Duodenal mucosa (tissue), 2 donors: ENCODE results near the gene EPHA2.

Experiments
- H3K27ac ChIP-seq: one replicate; pipeline ENCODE4 v1.7.0; 2013; ENCODE audit warnings: low read depth, low read length
- H3K27me3 ChIP-seq, 2 donors: one replicate each; pipeline ENCODE4 v1.7.0; 2013; ENCODE audit warnings: low read length in 2 of 2, control low read depth in 1 of 2; ENCODE audit not compliant: insufficient read depth in 2 of 2, control insufficient read depth in 1 of 2
- H3K36me3 ChIP-seq, 2 donors: one replicate each; pipeline ENCODE4 v1.7.0; 2013; ENCODE audit warnings: low read length in 2 of 2, control low read depth in 1 of 2; ENCODE audit not compliant: insufficient read depth in 2 of 2, control insufficient read depth in 1 of 2
- H3K4me1 ChIP-seq, 2 donors: one replicate each; pipeline ENCODE4 v1.7.0; 2013; ENCODE audit warnings: low read length in 2 of 2, control low read depth in 1 of 2; ENCODE audit not compliant: insufficient read depth in 2 of 2, control insufficient read depth in 1 of 2
- H3K4me3 ChIP-seq, 2 donors: one replicate each; pipeline ENCODE4 v1.7.0; 2013; ENCODE audit warnings: low read length in 2 of 2, low read depth in 1 of 2
- H3K9ac ChIP-seq, 2 donors: one replicate each; pipeline ENCODE4 v1.7.0; 2013; ENCODE audit warnings: low read length in 2 of 2, low read depth in 1 of 2
- H3K9me3 ChIP-seq, 2 donors: one replicate each; pipeline ENCODE4 v1.7.0; 2013; ENCODE audit warnings: low read length in 2 of 2, control low read depth in 1 of 2; ENCODE audit not compliant: control insufficient read depth in 1 of 2

The EPHA2 gene

DNA sequence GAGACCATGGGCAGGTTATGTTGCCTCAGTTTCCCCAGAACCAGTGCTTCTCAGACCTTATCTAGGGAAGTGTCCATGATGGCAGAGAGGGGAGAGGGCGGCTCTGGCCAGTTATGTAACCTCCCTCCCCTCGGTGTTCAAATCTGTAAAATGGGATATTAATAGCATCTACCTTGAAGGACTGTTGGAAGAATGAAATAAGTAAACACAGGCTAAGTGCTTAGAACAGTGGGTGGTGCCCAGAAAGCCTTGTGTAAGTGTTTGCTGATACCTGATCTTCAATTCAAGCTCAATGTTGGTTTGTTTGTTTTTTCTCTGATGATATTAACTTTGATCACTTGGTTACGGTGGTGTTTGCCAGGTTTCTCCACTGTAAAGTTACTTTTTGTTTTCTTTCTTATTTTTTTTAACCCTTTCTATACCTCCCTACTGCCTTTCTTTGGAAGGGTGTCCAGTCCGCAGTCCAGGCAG is 34.9 kb downstream of the EPHA2 start:
- H3K27ac ChIP-seq: no peak overlapping the region
- H3K36me3 ChIP-seq: peaks cover 0 to 9% of the 10 kb centered on the region in 2 donors
- H3K9me3 ChIP-seq: no peaks in the 10 kb centered on the region
- H3K4me3 ChIP-seq: no peak overlapping the region
- no peak overlapping the region for H3K9ac ChIP-seq
- H3K4me1 ChIP-seq: no peaks in the 10 kb centered on the region
- no peaks in the 10 kb centered on the region for H3K27me3 ChIP-seq

DNA sequence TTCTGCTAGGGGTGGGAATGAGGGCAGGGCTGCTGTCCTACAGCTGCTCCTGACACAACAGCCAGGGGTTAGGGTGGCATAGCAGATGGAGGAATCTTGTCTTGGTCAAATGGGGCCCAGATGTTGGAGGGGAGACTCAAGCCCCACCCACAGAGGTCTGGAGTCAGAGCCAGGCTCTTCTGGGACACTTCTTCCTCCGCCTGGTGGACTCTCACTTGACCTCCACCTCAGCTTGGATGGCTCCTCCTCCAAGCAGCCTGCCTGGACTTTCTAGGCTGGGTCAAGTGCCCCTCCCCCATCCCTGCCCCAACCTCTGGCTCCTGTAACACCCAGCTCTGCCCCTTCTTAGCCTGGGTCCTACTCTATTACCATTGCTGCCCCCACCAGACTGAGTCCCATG is 35.5 kb downstream of the EPHA2 start:
- no peak overlapping the region for H3K4me3 ChIP-seq
- H3K36me3 ChIP-seq: peaks cover 0 to 6% of the 10 kb centered on the region in 2 donors
- H3K4me1 ChIP-seq: no peaks in the 10 kb centered on the region
- no peaks in the 10 kb centered on the region for H3K27me3 ChIP-seq
- no peak overlapping the region for H3K9ac ChIP-seq
- no peak overlapping the region for H3K27ac ChIP-seq
- no peaks in the 10 kb centered on the region for H3K9me3 ChIP-seq

DNA sequence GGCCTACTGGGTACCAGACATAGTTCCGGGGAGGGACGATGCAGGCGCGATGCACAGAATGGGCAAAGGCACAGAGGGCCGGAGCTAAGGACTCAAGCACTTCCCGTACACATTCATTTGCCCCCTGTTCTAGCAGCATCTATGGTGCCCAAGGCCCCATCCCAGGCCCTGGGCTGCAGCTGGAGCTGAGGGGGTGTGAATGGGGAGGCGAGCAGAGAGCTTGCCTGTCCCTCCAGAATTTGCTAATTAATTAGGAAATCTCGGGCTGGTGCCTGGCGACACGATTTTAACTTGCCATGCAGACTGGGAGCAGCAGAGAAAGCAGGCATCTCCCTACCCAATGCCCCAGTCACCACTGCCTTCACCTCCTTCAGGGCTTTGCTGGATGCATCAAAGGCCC is 35.9 kb downstream of the EPHA2 start:
- no peaks in the 10 kb centered on the region for H3K27me3 ChIP-seq
- no peaks in the 10 kb centered on the region for H3K4me1 ChIP-seq
- no peaks in the 10 kb centered on the region for H3K9me3 ChIP-seq
- no peak overlapping the region for H3K4me3 ChIP-seq
- H3K36me3 ChIP-seq: peaks cover 0 to 4% of the 10 kb centered on the region in 2 donors
- H3K27ac ChIP-seq: no peak overlapping the region
- no peak overlapping the region for H3K9ac ChIP-seq

DNA sequence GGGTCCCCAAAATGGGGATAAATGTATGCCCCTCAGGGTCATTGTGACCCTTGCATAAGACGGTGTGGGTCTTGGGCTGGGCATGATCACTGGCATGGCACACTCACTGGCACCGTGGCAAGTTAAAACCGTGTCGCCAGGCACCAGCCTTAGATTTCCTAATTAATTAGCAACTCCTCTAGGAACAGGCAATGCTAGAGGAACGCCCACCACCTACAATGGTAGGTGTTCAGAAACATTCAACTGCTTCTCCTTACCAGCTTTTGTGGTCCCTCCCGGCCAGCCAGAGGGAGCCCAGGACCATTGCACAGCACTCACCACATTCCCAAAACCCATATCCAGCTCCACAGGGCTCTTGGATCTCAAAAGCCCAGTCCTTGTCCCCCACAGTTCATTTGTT is 36.4 kb downstream of the EPHA2 start:
- no peaks in the 10 kb centered on the region for H3K9me3 ChIP-seq
- peaks cover 0 to under 1% of the 10 kb centered on the region in 2 donors for H3K36me3 ChIP-seq
- H3K4me3 ChIP-seq: no peak overlapping the region
- no peaks in the 10 kb centered on the region for H3K27me3 ChIP-seq
- no peaks in the 10 kb centered on the region for H3K4me1 ChIP-seq
- no peak overlapping the region for H3K9ac ChIP-seq
- H3K27ac ChIP-seq: no peak overlapping the region

DNA sequence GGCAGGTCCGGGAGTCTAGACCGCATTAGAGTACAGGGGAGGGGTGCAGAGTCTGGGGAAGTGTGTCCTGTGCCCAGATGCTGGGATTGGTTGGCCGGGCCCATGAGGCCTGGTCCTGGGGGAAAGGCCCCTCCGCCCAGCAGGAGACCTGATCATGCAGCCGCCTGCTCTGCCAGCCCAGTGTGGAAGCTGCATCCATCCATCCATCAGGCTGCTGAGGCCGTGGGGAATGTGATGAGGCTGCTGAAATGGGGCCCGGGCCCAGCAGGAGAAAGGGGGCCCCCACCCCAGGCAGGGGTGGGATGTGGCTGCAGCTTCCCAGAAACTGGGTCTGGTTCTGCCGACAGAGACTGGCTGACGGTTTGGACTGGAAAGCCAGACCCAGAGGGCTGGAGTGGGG is 37.2 kb downstream of the EPHA2 start:
- H3K36me3 ChIP-seq: no peaks in the 10 kb centered on the region
- H3K9me3 ChIP-seq: no peaks in the 10 kb centered on the region
- no peak overlapping the region for H3K9ac ChIP-seq
- H3K4me1 ChIP-seq: no peaks in the 10 kb centered on the region
- no peaks in the 10 kb centered on the region for H3K27me3 ChIP-seq
- no peak overlapping the region for H3K27ac ChIP-seq
- no peak overlapping the region for H3K4me3 ChIP-seq

DNA sequence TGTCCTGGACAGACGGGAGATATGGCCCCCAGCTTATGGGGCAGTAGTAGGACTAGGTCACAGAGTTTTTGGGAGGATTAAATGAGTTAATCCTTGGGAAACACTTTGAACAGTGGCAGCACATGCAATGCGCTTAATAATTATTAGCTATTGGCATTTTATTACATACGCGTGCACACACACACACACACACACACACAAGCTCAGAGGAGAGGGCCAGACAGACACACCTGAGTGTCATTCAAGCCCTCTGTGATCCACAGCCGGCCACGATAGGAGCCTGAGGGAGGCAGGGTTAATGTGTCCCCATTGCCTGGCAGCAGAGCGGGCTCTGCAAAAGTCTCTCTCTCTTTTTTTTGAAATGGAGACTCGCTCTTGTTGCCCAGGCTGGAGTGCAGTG is 37.9 kb downstream of the EPHA2 start:
- Histone ChIP-seq H3K4me1 (no peaks in the 10 kb centered on the region), H3K9ac (no peak overlapping the region), H3K9me3 (no peaks in the 10 kb centered on the region), H3K4me3 (no peak overlapping the region), H3K36me3 (no peaks in the 10 kb centered on the region), H3K27me3 (no peaks in the 10 kb centered on the region), H3K27ac (no peak overlapping the region)

DNA sequence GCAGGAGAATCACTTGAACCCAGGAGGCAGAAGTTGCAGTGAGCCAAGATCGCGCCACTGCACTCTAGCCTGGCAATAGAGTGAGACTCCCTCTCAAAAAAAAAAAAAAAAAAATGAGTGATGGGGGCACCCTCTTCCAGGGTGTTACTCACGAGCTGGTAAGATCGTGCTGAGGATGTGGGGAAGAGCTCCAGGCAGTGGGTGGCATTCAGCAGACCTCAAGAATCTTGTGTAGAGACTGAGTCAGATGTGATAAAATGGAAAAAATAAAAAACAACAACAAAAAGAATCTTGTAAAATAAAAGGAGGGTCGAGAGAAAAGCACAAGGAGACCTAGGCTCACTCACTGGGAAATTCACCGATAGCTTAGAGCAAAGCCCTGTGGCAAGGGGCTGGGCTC is 38.5 kb downstream of the EPHA2 start:
- Histone ChIP-seq H3K9ac (no peak overlapping the region), H3K27me3 (no peaks in the 10 kb centered on the region), H3K4me1 (no peaks in the 10 kb centered on the region), H3K9me3 (no peaks in the 10 kb centered on the region), H3K4me3 (no peak overlapping the region), H3K36me3 (no peaks in the 10 kb centered on the region), H3K27ac (no peak overlapping the region)

DNA sequence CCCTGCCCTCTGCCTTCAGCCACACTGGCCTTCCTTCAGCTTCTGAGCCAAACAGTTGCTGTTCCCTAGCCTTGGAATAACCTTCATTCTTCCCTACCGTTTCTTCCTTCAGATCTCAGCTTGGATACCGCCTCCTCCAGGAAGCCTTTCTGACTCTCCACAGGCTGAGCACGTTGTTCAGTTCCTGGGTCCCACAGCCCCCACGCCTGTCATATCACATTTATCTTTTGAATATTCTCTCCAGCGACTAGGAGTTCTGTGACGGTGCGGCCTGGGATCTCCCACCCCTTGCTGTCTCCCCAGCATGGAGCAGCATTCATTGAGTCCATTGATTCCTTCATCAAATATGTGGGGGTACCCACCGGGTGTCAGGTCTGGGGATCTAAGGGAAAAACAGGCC is 39.2 kb downstream of the EPHA2 start:
- no peaks in the 10 kb centered on the region for H3K27me3 ChIP-seq
- H3K4me1 ChIP-seq: no peaks in the 10 kb centered on the region
- H3K27ac ChIP-seq: no peak overlapping the region

DNA sequence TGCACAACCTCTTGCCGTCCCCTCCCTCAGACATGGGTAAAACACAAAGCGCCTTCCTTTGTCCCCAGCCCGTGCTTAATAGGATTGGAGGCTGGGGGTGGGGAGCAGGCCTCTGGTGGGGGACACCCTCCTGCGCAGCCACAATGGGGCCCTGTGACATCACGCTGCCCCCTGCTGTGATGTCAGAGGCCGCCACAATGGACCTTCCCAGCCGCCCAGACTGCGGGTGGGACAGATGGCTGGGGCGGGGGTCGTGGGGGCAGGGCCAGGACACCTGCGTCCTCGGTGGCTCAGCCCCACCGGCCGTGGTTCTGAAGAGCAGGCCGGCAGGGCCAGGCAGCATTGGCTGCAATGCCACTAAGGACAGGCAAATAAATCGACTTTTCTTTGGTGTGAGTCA is 39.9 kb downstream of the EPHA2 start:
- H3K27ac ChIP-seq: no peak overlapping the region
- no peaks in the 10 kb centered on the region for H3K27me3 ChIP-seq
- no peaks in the 10 kb centered on the region for H3K9me3 ChIP-seq
- no peak overlapping the region for H3K4me3 ChIP-seq
- H3K36me3 ChIP-seq: no peaks in the 10 kb centered on the region
- H3K9ac ChIP-seq: no peak overlapping the region
- H3K4me1 ChIP-seq: no peaks in the 10 kb centered on the region

More for the DNA sequence above, 39.2 kb downstream of the EPHA2 start:
- no peaks in the 10 kb centered on the region for H3K36me3 ChIP-seq
- no peaks in the 10 kb centered on the region for H3K9me3 ChIP-seq
- no peak overlapping the region for H3K4me3 ChIP-seq
- no peak overlapping the region for H3K9ac ChIP-seq

DNA sequence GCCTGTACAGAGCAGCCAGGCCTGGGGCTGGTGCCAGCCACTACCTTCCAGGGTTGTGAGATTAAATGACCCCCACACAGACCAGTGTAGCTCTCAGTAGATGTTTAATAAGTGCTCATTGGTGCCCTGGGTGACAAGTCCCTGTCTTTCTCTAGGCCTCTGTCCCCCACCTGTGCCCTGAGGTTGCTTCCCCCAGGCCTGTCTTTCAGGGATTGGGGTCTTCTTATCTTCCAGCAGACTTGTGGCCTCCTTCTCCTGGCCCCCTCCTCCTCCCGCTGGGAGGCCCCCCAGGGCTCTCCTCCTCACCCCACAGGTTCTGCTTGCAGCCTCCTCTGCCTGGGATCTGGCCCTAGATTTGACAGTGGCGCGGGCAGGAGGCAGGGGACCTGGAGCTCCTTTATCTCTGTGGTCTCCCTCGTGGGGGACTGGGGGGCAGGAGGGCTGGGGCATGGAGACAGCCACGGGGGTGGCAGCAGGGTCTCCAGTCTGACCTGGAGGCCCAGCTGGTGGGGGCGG is 40.3 kb downstream of the EPHA2 start:
- Histone ChIP-seq H3K27ac (no peak overlapping the region), H3K9ac (no peak overlapping the region), H3K36me3 (no peaks in the 10 kb centered on the region), H3K4me1 (no peaks in the 10 kb centered on the region), H3K4me3 (no peak overlapping the region), H3K27me3 (no peaks in the 10 kb centered on the region), H3K9me3 (no peaks in the 10 kb centered on the region)
